VCaP (cell line): Measurements from ENCODE around the gene NTNG1.

Source experiments
- H3K27ac ChIP-seq: fragments of 450-650 bp; 2 replicates; pipeline ENCODE4 v1.5.1; 2017
- CTCF ChIP-seq: fragments of 450-650 bp; conservative IDR thresholded peaks from 2 replicates; pipeline ENCODE4 v1.5.1; 2017; ENCODE audit warnings: mild to moderate bottlenecking, moderate library complexity

The NTNG1 gene

GRCh38 chr1:107344268-107344760, 203.5 kb downstream of the NTNG1 start:
- no peak overlapping the region for H3K27ac ChIP-seq
- no peak for TF ChIP-seq CTCF

DNA sequence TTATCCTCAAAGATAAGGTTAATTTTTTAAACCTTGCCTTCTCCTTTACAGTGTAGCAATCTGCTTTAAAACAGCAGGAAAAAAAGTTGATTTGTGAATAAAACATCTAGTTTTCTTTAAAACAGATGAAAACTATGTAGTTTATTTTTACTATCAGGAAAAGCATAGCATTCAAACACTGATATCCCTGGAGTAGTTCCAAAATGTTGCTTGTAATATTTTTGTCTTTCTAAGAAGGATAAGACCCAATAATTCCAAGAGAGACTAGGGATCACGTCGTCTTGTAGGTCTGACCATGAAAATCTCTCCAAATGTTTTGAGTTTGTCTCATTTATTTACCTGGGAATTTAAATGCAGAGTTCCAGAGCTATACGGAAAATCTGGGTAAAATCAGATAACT, 204.0 kb downstream of the NTNG1 start:
- TF ChIP-seq CTCF: no peak
- no peak overlapping the region for H3K27ac ChIP-seq

GRCh38 chr1:107352850-107353249, 212.0 kb downstream of the NTNG1 start:
- H3K27ac ChIP-seq: no peak overlapping the region
- TF ChIP-seq CTCF: no peak

DNA sequence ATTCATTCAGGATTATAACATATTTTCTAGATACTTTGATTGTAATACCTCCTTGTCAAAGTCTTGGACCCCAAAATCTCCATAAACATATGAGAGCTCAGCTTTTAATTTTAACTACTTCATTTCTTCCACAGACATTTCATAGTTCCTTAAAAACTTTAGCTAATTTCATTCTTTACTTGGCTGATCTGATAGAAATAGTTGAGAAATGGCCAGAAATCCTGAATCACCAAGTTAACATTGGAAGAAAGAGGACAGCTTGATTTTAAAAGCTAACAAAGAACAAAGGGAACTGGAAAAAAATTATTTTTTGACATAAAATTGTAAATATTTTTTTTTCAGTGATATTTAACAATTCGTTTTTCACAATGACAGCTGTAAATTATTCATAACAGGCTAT, 216.5 kb downstream of the NTNG1 start:
- no peak overlapping the region for H3K27ac ChIP-seq
- no peak for TF ChIP-seq CTCF

GRCh38 chr1:107358619-107359327, 217.9 kb downstream of the NTNG1 start:
- no peak for TF ChIP-seq CTCF
- peak overlapping the region; percentile 47; the same call in 1 of the 2 replicates for H3K27ac ChIP-seq

DNA sequence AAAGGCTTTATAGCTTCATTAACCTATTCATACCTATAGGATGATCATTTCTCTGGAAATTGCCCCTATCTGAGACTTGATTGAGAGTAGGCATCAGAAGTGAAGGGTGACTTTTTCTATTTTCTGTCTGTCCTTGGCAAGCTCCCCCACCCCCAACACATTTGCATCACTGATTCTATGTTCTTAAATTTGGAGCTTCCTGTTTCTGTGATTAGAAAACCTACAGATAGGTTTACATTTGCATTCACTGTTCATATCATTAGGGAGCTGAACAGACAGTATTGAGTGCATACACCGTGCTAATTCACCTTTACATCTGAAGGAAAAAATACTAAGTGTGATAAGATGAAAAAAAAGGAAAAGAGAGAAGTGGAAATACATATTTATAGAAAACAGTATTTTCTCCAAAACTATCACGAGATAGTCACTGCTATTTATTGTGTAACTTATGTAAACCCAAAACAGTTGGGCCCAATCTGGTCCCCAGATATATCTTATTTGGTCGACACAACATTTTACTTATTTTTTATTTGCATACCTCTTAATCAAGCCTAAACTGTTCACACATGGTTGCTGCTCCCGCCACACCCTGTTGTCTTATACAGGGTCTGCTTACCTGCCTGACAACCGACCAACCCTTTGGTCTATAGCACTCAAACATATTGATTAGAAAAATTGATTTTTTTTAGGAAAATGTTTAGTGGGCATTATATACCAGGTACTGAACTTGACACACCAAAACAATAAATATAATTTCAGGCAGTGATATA, 218.8 kb downstream of the NTNG1 start:
- H3K27ac ChIP-seq: peak overlapping the region; percentile 47; the same call in 1 of the 2 replicates

More for the DNA sequence above, 218.8 kb downstream of the NTNG1 start:
- TF ChIP-seq CTCF: no peak
